Endothelial cell of umbilical vein (primary cell): ENCODE measurements around the gene SLC7A6. TPM values are rescaled to one million over a fixed set of nuclear protein-coding genes. Genes with fewer than 3 reads are reported as not detected.

Experiments used
- BruUV-seq: library from RNA; stranded (reverse); fragments of 400-500 nt; replicated peaks from 2 replicates; lab custom pipeline; 2021; lab: Mats Ljungman, UMichigan
- CTCF ChIA-PET: fragments of 300-600, 350-600 bp; sonication (Branson Sonifier 250); formaldehyde crosslinking; loops from one replicate; lab custom pipeline; 2021; ENCODE audit warnings: antibody characterized with exemption, inconsistent platforms; lab: Charles Lee
- POLR2A ChIA-PET: fragments of 300-600, 350-600 bp; sonication (Branson Sonifier 250); formaldehyde crosslinking; loops from one replicate; lab custom pipeline; 2021; ENCODE audit warnings: antibody characterized with exemption, inconsistent platforms; lab: Charles Lee
- DNase-seq: peaks from one replicate; pipeline ENCODE4 v3.0.0-alpha.2; 2011; ENCODE audit warnings: low read depth, low spot score
- FAIRE-seq: peaks from 2 replicates; lab custom pipeline; 2011; peaks lifted over from hg19 to GRCh38; lab: Jason Lieb, UNC
- H2AFZ ChIP-seq: 2 replicates; pipeline ENCODE4 v1.6.0; 2012; ENCODE audit warnings: low read depth, low read length, control low read depth, inconsistent platforms
- H3K27ac ChIP-seq: 2 replicates; pipeline ENCODE4 v1.5.1; 2011; ENCODE audit warnings: low read depth, mild to moderate bottlenecking, control low read depth, low read length, moderate library complexity; ENCODE audit not compliant: insufficient read depth
- H3K27me3 ChIP-seq, 2 experiments: 2 replicates each; pipeline versions ENCODE4 v1.6.0 to v1.6.1; 2011; ENCODE audit warnings: low read length in 2 of 2, mixed read lengths in 1 of 2; ENCODE audit not compliant: control insufficient read depth in 2 of 2, insufficient read depth in 2 of 2
- H3K36me3 ChIP-seq, 2 experiments: 2 replicates in 1 of 2; 3 replicates in 1 of 2; pipeline ENCODE4 v1.5.1; 2011; ENCODE audit warnings: low read length in 2 of 2, mild to moderate bottlenecking in 1 of 2, moderate library complexity in 1 of 2; ENCODE audit not compliant: control insufficient read depth in 2 of 2, insufficient read depth in 2 of 2; ENCODE audit errors: extremely low read depth in 1 of 2
- H3K4me1 ChIP-seq: 3 replicates; pipeline ENCODE4 v1.5.1; 2011; ENCODE audit warnings: mild to moderate bottlenecking, low read length; ENCODE audit not compliant: control insufficient read depth, insufficient read depth; ENCODE audit errors: extremely low read depth
- H3K4me2 ChIP-seq: 2 replicates; pipeline ENCODE4 v1.6.1; 2011; ENCODE audit warnings: low read length, control low read depth, mixed read lengths; ENCODE audit not compliant: insufficient read depth
- H3K4me3 ChIP-seq, 3 experiments: fragments of 200-600 bp in 1 of 3; sonication (generic), shearing (Covaris generic) in 1 of 3; replicated peaks in 1 of 3; 2 replicates each; pipeline ENCODE4 v1.5.1; 2011 to 2016; ENCODE audit warnings: control low read depth in 3 of 3, low read length in 3 of 3, mild to moderate bottlenecking in 2 of 3, inconsistent platforms in 1 of 3, low read depth in 1 of 3, moderate library complexity in 1 of 3; ENCODE audit not compliant: insufficient read depth in 1 of 3
- H3K79me2 ChIP-seq: 2 replicates; pipeline ENCODE4 v1.6.0; 2012; ENCODE audit warnings: low read length, inconsistent platforms; ENCODE audit not compliant: control insufficient read depth, insufficient read depth
- H3K9ac ChIP-seq: replicated peaks from 2 replicates; pipeline ENCODE3; 2011; ENCODE audit warnings: low read length, control low read depth; ENCODE audit not compliant: insufficient read depth; ENCODE audit errors: extremely low read depth
- H3K9me1 ChIP-seq: replicated peaks from 3 replicates; pipeline ENCODE4 v1.6.0; 2011; ENCODE audit warnings: mild to moderate bottlenecking, low read length; ENCODE audit not compliant: control insufficient read depth, insufficient read depth; ENCODE audit errors: extremely low read depth
- H3K9me3 ChIP-seq: replicated peaks from 2 replicates; pipeline ENCODE4 v1.5.1; 2012; ENCODE audit warnings: low read length, inconsistent platforms; ENCODE audit not compliant: control insufficient read depth, insufficient read depth
- H4K20me1 ChIP-seq: replicated peaks from 2 replicates; pipeline ENCODE3; 2011; ENCODE audit warnings: mild to moderate bottlenecking, low read length; ENCODE audit not compliant: control insufficient read depth, insufficient read depth; ENCODE audit errors: extremely low read depth
- EZH2 ChIP-seq: IDR thresholded peaks from 2 replicates; pipeline ENCODE4 v1.6.1; 2012; ENCODE audit warnings: borderline replicate concordance, low read depth, mild to moderate bottlenecking, moderate library complexity, low read length, inconsistent platforms; ENCODE audit not compliant: severe bottlenecking
- FOS ChIP-seq: IDR thresholded peaks from 2 replicates; pipeline ENCODE4 v1.6.1; 2011; ENCODE audit warnings: mild to moderate bottlenecking, low read length, moderate library complexity, borderline replicate concordance; ENCODE audit not compliant: insufficient read depth
- GATA2 ChIP-seq: IDR thresholded peaks from 2 replicates; pipeline ENCODE4 v1.7.0; 2011; ENCODE audit warnings: low read depth, mild to moderate bottlenecking, moderate library complexity, mixed read lengths, low read length; ENCODE audit not compliant: insufficient read length, insufficient read depth
- JUN ChIP-seq: IDR thresholded peaks from 2 replicates; pipeline ENCODE4 v1.6.1; 2011; ENCODE audit warnings: borderline replicate concordance, low read depth; ENCODE audit not compliant: insufficient read length, insufficient read depth
- MYC ChIP-seq: IDR thresholded peaks from one replicate; pipeline ENCODE4 v1.6.1; 2011; ENCODE audit warnings: mild to moderate bottlenecking, low read depth, low read length
- POLR2A ChIP-seq: IDR thresholded peaks from 2 replicates; pipeline ENCODE4 v1.6.1; 2012; ENCODE audit warnings: low read depth, mild to moderate bottlenecking, control low read depth, low read length
- POLR2AphosphoS5 ChIP-seq: IDR thresholded peaks from 2 replicates; pipeline ENCODE4 v1.6.1; 2012; ENCODE audit warnings: low read depth, mild to moderate bottlenecking, control low read depth, low read length, moderate library complexity; ENCODE audit not compliant: insufficient read depth
- dilution Hi-C: fragments of 300-500 bp; cut with MboI; formaldehyde crosslinking; loops from one replicate; pipeline ENCODE4 v1.15.0; 2019; ENCODE audit warnings: low sequenced_read_pairs; ENCODE audit not compliant: extremely low pct_ligation_motif_present
- intact Hi-C: fragments of 100-400 bp; cut with micrococcal nuclease; formaldehyde crosslinking; loops from one replicate; pipeline ENCODE4 v1.10.0; 2022
- polyA plus RNA-seq, 4 experiments: library from polyadenylated mRNA; depleted of rRNA in 3 of 4; stranded (reverse) in 3 of 4; unstranded in 1 of 4; fragments of >200 nt; gene quantifications; 2 replicates each; pipeline versions ENCODE4 v1.2.1 to v1.2.3, GENCODE V29; 2011 to 2012; ENCODE audit warnings: missing spikeins in 1 of 4
- total RNA-seq: library from RNA; stranded (reverse); gene quantifications from 2 replicates; pipeline ENCODE4 v1.2.3, GENCODE V29; 2021
- TF ChIP-seq, protein P1 (sequence below), 2 donors: IDR thresholded peaks; 1 replicate in 1 of 2; 2 replicates in 1 of 2; pipeline ENCODE4 v1.5.1; 2011; ENCODE audit warnings: low read length in 2 of 2, mild to moderate bottlenecking in 2 of 2, moderate library complexity in 2 of 2, control low read depth in 1 of 2, inconsistent platforms in 1 of 2, low read depth in 1 of 2; ENCODE audit not compliant: insufficient read depth in 1 of 2; ENCODE audit errors: extremely low read depth in 1 of 2
- TF ChIP-seq, protein P2 (sequence below): IDR thresholded peaks from 2 replicates; pipeline ENCODE4 v1.6.1; 2011; ENCODE audit not compliant: insufficient read depth, insufficient read length

Gene SLC7A6
- total and polyA plus RNA-seq, 2 donors (not counting 3 experiments of a cell fraction or from before 2014, with no cell fraction given): 68.0 to 86.5 TPM

DNA sequence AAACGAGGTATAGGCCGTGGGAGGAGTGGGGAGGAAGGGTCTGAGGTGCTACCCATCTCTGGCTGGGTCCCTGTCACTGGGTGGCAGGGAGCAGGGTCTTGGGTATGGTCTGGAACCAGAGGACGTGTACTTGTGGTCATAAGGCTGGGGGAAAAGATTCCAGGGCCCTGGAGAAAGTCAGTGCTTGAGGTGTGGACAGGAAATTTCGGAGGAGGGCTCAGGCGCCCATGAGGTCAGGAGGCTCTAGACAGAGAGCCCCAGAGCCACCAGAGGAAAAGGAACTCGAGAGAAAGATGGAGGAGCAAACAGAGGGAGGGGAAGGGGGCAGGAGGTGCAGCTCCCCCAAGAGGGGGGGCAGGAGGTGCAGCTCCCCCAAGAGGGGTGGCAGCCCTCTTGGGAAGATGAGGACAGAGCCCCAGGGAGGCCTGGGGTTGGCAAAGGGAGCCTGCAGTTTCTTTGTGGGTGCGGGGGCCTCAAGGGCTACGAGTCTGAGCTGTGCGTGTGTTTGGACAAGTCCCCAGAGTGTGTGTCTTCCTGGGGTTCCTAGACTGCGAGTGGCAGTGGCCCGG is 683 bp upstream of the SLC7A6 start:
- intact Hi-C loops: loop anchor here (1.0 to 2.0 kb wide), 2 partner anchors 19 to 25 kb away; partner anchors contain the start of gene PLA2G15
- BruUV-seq: TSS peak; percentile 72

More for the DNA sequence above, 683 bp upstream of the SLC7A6 start:
- Histone ChIP-seq H3K4me2 (peak overlapping the region; percentile 68), H3K79me2 (peaks cover 42% of the 10 kb centered on the region), H4K20me1 (no peaks in the 10 kb centered on the region), H3K4me1 (peaks cover 25% of the 10 kb centered on the region), H3K9me3 (no peaks in the 10 kb centered on the region), H2AFZ (peak overlapping the region; percentile 83), H3K9me1 (no peaks in the 10 kb centered on the region), H3K27ac (peak overlapping the region; percentile 91), H3K9ac (peak overlapping the region; percentile 91), H3K36me3 (peaks cover 0 to 15% of the 10 kb centered on the region in 2 experiments), H3K4me3 (peak overlapping the region; percentile 35 to 69 (median 66)), H3K27me3 (no peaks in the 10 kb centered on the region)
- POLR2A ChIA-PET: interaction anchor here (0.8 to 1.9 kb wide), 5 partner anchors 8 to 61 kb away, joined by 3 to 11 read pairs (median 3); partner anchors contain the start of genes PRMT7 and SLC7A6OS
- DNase-seq (no peak), FAIRE-seq (peak; percentile 76)
- no peak for TF ChIP-seq JUN
- no peak for TF ChIP-seq EZH2
- TF ChIP-seq, protein P1, sequence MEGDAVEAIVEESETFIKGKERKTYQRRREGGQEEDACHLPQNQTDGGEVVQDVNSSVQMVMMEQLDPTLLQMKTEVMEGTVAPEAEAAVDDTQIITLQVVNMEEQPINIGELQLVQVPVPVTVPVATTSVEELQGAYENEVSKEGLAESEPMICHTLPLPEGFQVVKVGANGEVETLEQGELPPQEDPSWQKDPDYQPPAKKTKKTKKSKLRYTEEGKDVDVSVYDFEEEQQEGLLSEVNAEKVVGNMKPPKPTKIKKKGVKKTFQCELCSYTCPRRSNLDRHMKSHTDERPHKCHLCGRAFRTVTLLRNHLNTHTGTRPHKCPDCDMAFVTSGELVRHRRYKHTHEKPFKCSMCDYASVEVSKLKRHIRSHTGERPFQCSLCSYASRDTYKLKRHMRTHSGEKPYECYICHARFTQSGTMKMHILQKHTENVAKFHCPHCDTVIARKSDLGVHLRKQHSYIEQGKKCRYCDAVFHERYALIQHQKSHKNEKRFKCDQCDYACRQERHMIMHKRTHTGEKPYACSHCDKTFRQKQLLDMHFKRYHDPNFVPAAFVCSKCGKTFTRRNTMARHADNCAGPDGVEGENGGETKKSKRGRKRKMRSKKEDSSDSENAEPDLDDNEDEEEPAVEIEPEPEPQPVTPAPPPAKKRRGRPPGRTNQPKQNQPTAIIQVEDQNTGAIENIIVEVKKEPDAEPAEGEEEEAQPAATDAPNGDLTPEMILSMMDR (IDR thresholded peaks at IDR 0.05; ENCODE audit: extremely low read depth in 1 of 2, insufficient read depth in 1 of 2, low read depth in 1 of 2, low read length in 2 of 2): no peak
- TF ChIP-seq POLR2AphosphoS5: no peak
- TF ChIP-seq FOS: no peak
- no peak for TF ChIP-seq POLR2A
- TF ChIP-seq, protein P2, sequence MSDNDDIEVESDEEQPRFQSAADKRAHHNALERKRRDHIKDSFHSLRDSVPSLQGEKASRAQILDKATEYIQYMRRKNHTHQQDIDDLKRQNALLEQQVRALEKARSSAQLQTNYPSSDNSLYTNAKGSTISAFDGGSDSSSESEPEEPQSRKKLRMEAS: no peak
- no peak for TF ChIP-seq MYC
- no peak for TF ChIP-seq GATA2
- dilution Hi-C loops: no loop called here
- CTCF ChIA-PET: interaction anchor here (0.7 to 6.3 kb wide), 24 partner anchors 9 to 170 kb away, joined by 3 to 212 read pairs (median 9); partner anchors contain the start of genes ESRP2, PLA2G15, PRMT7 and SLC7A6OS
